Measurements from ENCODE around the gene SLC39A2.
"Not testable (repeated sequence)": the region's sequence is repeated elsewhere in the genome, so short reads cannot be mapped to it uniquely, and the experiment has no call there.

Gene SLC39A2

GRCh38 chr14:21039585-21040369 is 40.7 kb downstream of the SLC39A2 start (continued):
- TF ChIP-seq ZNF639 (tag by site-specific recombination; IDR thresholded peaks at IDR 0.05) (no peak), ZNF624 (tag by site-specific recombination; IDR thresholded peaks at IDR 0.05) (no peak), PRDM6 (tag by site-specific recombination; IDR thresholded peaks at IDR 0.05) (no peak), KLF1 (tag by site-specific recombination; IDR thresholded peaks at IDR 0.05) (no peak)

- Histone ChIP-seq H3K9me3 (ENCODE audit: control insufficient read depth, insufficient read depth, low read depth, low read length) (no peaks in the 10 kb centered on the region), H3K4me1 (ENCODE audit: control insufficient read depth, insufficient read depth, low read length) (no peaks in the 10 kb centered on the region), H3K36me3 (ENCODE audit: control insufficient read depth in 2 of 2, insufficient read depth in 1 of 2, low read length in 2 of 2) (no peaks in the 10 kb centered on the region), H3K27ac (ENCODE audit: extremely low read depth, low read depth, low read length) (no peak overlapping the region), H3K4me3 (ENCODE audit: low read depth, low read length) (no peak overlapping the region)
- ChIA-PET CTCF (interaction anchor here (0.6 to 7.0 kb wide), 31 partner anchors 8 to 360 kb away, joined by 3 to 206 read pairs (median 5); partner anchors contain the start of genes RNASE8 and SLC39A2), POLR2A (interaction anchor here (1.0 to 2.8 kb wide), 3 partner anchors 12 to 31 kb away, joined by 3 to 15 read pairs (median 5); no protein-coding TSS in a partner anchor)
- TF ChIP-seq ZNF571 (tag by site-specific recombination; IDR thresholded peaks at IDR 0.05) (no peak), ZNF549 (tag by site-specific recombination; IDR thresholded peaks at IDR 0.05) (peak; percentile 90; the same call in 1 of the 2 replicates), ZSCAN30 (tag by site-specific recombination; IDR thresholded peaks at IDR 0.05) (no peak), ZNF670 (tag by site-specific recombination; IDR thresholded peaks at IDR 0.05; ENCODE audit: low read depth) (no peak), KLF9 (tag by site-specific recombination; IDR thresholded peaks at IDR 0.05; ENCODE audit: low read depth) (no peak)
Measured at GRCh38 chr14:21040370-21040925, 41.4 kb downstream of the SLC39A2 start.

- H3K4me3 ChIP-seq (ENCODE audit: low read depth, low read length); H3K9me3 ChIP-seq (ENCODE audit: control insufficient read depth, insufficient read depth, low read depth, low read length); H3K27ac ChIP-seq (ENCODE audit: extremely low read depth, low read depth, low read length); H3K4me1 ChIP-seq (ENCODE audit: control insufficient read depth, insufficient read depth, low read length); H3K36me3 ChIP-seq (ENCODE audit: control insufficient read depth in 2 of 2, insufficient read depth in 1 of 2, low read length in 2 of 2): not testable (repeated sequence)
- POLR2A ChIA-PET, result interaction anchor here (1.2 to 2.8 kb wide), 2 partner anchors 13 to 26 kb away, joined by 3 to 15 read pairs; no protein-coding TSS in a partner anchor
- CTCF ChIA-PET, result interaction anchor here (0.6 to 7.0 kb wide), 21 partner anchors 9 to 350 kb away, joined by 3 to 206 read pairs (median 8); partner anchors contain the start of genes RNASE8 and SLC39A2
Measured at GRCh38 chr14:21040941-21041340, 41.8 kb downstream of the SLC39A2 start.

- POLR2A ChIA-PET, result no interaction called here
- H3K9me3 ChIP-seq (ENCODE audit: control insufficient read depth, insufficient read depth, low read depth, low read length), result no peaks in the 10 kb centered on the region
- H3K36me3 ChIP-seq (ENCODE audit: control insufficient read depth in 2 of 2, insufficient read depth in 1 of 2, low read length in 2 of 2), result no peaks in the 10 kb centered on the region
- CTCF ChIA-PET, result interaction anchor here (0.6 to 7.0 kb wide), 7 partner anchors 10 to 351 kb away, joined by 3 to 206 read pairs (median 6); no protein-coding TSS in a partner anchor
- H3K4me1 ChIP-seq (ENCODE audit: control insufficient read depth, insufficient read depth, low read length), result no peaks in the 10 kb centered on the region
- no peak within 1 kb of the TSS for H3K4me3 ChIP-seq (ENCODE audit: low read depth, low read length)
- H3K27ac ChIP-seq (ENCODE audit: extremely low read depth, low read depth, low read length), result no peak within 1 kb of the TSS
- no peak for TF ChIP-seq HOXD13 (CRISPR knock-in tag; IDR thresholded peaks at IDR 0.05; ENCODE audit: borderline replicate concordance)
- TF ChIP-seq HIC1 (tag by site-specific recombination; IDR thresholded peaks at IDR 0.05), result no peak
- TF ChIP-seq ZNF677 (tag by site-specific recombination; IDR thresholded peaks at IDR 0.05), result no peak
- no peak for TF ChIP-seq ZEB2 (tag by site-specific recombination; IDR thresholded peaks at IDR 0.05)
- no peak for TF ChIP-seq ZNF112 (tag by site-specific recombination; IDR thresholded peaks at IDR 0.05)
- TF ChIP-seq TSHZ1 (tag by site-specific recombination; IDR thresholded peaks at IDR 0.05; ENCODE audit: borderline replicate concordance), result no peak
- no peak for TF ChIP-seq ZNF16 (tag by site-specific recombination; IDR thresholded peaks at IDR 0.05; ENCODE audit: low read depth)
- no peak for TF ChIP-seq ZFP37 (tag by site-specific recombination; IDR thresholded peaks at IDR 0.05)
Measured at GRCh38 chr14:21041676-21042433, 42.8 kb downstream of the SLC39A2 start, which contains the start of gene RNASE7. Gene RNASE7 (plus strand): TSS chr14:21042362. CDS start chr14:21042993, 631 bp downstream.
